ENCODE results near the gene LGR4.
"Not testable (repeated sequence)": the region's sequence is repeated elsewhere in the genome, so short reads cannot be mapped to it uniquely, and the experiment has no call there.

LGR4 gene

DNA sequence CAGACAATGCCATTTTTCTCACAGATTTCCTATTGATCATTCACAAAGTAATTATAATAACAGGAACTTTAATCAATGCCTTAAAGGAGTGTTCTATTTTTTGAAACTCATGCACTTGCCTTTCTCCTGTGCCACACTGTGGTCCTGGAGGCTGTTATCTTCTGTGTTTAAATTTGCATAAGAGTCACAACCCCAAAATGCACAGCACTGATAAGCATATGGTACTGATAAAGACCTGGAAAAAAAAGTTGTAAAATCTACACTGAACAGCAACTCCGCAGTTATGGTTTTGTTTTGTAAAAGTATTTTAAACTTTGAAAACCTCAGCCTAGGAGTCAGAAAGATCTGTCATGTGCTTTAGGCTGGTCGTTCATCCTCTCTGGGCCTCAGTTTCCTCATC lies 100.4 kb downstream of the LGR4 start:
- no peak for DNase-seq

GRCh38 chr11:27371489-27371888 lies 101.1 kb downstream of the LGR4 start:
- no peak for DNase-seq

GRCh38 chr11:27370374-27370773 lies 102.2 kb downstream of the LGR4 start:
- DNase-seq, result no peak

DNA sequence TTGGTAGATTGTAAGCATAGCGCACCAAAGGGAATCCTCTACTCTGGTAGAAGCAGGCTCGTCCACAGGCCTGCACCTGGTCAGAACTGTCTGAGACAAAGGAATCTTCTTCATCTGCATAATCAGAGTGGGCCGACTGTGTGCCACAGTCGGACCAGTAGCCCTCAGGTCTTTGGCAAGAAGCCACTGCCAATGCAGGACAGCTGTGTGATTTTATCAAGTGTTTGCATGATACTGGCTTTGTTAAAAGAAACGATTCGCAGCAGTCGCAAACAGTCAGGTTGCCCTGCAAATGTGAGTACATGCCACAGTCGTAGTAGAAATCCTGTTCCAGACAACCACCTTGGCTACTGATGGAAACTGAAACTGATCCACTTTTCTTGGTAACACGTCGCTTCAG lies 104.7 kb downstream of the LGR4 start:
- no peak for DNase-seq

DNA sequence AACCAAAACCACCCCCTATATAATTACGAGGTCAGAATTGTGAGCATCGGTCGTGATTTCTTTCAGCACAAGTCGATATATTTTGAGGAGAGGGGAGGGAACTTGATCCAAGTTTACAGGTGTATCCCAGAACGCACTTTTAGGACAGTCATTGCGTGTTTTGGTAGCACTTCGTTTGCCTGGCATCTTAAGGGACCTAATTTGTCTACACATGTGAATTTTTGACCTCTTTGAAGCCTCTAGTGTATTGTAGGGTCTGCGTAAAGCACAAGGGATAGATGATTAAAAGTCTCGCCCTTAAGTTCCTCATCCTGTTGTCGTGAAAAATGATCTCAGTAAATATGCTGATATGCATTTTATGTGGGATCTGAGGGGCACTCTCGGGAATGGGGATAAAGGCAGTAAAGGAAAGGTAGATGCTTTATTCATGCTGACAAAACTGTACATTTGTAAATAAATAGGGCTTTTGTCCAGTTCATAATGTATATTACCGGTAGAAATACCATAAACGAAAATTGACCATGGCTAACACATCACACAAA lies 108.9 kb downstream of the LGR4 start:
- no peak for DNase-seq

- DNase-seq, result peak; percentile 91 to 96
These were observed 109.6 kb downstream of the LGR4 start, which contains the start of gene CCDC34 for GRCh38 chr11:27362749-27363575. TSS of gene CCDC34 (minus strand) at chr11:27363215. CDS start at chr11:27363194, 21 bp downstream.

DNA sequence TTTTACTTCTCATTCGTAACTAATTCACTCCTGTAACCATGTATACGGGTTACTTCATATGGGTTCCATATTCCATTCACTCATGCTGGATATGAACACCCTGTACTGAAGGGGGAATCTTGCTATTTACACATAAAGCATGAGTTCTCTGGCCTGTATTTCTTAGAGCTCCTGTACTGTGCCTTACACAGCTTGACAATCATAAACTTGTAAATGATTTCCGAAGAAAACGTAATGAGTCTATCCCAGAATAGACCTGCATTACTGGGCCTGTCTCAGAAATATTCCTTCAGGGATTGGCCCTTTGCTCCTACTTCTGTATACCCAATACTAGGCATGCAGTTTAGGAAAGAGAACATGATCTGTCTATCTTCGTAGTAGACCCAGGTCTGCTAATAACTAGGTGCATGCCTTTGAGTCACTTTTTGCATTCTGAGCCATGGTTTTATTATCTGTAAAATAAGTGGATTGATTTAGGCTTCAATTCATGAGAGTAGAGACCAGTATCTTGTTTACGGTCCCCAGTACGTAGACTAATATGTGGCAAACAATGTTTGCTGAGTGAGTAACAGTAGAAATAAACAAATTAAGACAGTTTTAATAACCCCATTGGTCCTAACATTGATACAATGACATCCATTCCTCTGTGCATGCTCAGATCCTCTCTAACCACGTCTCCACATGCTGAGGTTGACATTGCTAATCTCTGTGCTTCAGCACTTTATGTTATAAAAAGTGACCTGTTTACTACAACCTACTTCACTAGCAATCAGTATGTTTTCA lies 110.8 kb downstream of the LGR4 start:
- no peak for DNase-seq

GRCh38 chr11:27358296-27358695 lies 114.3 kb downstream of the LGR4 start:
- DNase-seq, result peak; percentile 15 to 75

DNA sequence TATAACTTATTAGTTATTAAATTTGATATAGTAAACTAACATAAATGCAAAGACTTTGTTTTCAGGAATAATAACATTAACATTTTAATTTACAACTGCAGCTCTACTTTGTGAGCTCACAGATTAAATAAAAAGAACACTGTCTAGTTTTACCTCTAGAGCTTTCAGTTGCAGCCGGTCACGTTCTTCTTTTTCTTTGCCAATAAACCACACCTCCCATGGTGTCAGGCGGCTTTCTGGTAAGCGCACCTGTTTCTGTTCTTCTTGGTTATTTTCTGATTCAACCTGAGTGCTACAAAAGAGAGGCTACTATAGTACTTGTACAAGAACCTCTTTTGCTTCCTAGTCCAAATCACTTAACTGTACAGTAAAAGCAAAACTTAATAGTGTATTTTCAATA lies 115.3 kb downstream of the LGR4 start:
- no peak for DNase-seq

DNA sequence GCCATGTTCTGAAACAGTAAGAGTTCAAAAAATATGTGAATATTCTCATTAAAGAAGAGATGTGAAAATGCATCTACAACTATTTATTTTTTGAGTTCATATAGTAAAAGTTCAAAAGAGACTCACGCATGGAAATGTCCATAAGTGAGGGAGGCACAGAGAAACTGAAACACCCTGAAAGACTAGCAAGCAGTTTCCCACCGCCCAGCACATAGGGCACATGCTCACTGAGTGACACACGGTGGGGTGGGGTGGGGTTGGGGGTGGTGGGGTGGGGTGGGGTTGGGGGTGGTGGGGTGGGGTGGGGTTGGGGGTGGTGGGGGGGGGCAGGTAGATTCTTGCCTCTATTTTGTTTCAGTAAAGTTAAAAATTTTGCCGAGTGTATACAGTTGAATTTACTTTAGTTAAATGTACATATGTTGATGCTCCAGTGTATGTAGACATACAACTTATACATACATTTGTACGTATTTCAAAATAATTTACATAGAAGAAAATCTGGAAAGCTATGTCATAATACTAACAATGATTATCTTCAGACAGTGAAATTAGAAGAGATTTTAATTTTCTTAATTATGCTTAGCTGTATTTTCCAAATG lies 115.9 kb downstream of the LGR4 start:
- no peak for DNase-seq

DNA sequence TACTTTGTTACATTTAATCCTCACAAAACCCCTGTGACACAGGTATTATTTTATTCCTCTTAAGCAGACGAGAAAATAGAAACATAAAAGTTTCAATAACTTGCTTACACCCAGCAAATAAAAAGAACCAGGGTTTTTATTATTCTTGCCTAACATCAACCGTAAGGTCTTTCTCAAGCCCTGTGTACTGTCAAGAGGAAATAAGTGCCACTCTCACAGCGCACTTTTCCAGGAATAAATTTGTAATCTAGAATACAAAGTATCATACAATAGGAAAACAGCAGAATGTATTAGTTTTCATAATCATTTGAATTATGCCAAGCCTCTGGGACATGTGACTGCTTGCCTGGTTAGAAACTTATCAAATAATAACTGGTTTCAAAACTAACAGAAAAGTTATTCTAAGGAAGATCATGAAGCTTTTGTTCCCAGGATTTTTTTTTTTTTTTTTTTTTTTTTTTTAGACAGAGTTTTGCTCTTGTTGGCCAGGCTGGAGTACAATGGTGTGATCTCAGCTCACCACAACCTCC lies 117.0 kb downstream of the LGR4 start:
- peak in 1 of 2 donors; percentile 50 for DNase-seq

- DNase-seq, result no peak
These were observed 118.1 kb downstream of the LGR4 start for GRCh38 chr11:27354359-27354965.

DNA sequence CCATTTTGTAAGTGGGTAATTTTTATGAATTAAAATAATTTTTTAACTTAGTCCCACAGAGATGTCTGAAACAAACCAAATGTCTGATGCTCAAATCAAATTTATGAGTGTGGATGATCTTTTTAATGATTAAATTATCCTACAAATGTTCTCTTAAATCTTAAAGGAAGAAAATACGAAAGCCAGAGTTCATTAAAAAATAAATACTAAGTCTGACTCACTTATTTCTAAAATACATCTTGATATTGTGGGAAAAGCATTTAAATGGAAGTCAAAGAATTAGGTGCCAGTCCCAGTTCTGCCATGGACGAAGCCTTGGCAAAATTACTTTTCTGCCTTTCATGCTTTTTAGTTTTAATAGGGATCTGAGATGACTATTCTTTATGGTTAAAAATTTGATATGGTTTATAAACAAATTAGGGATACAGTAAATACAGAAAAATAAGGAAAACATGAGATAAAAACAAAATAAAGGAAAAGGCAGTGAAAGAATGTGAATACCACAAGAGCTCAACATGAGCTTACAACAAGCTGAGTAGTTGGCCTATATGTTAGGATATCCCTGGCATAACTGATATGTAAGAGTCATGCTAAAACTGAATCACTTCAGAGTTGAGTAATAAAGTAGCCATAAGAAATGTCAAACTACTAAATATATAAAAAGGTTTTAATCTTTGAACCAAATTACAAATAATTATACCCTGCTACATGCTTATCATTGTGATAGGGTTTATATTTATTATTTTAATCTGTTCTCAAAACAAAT lies 118.8 kb downstream of the LGR4 start:
- DNase-seq, result no peak

- DNase-seq, result no peak
These were observed 119.8 kb downstream of the LGR4 start for GRCh38 chr11:27352781-27353180.

- DNase-seq, result no peak
These were observed 122.1 kb downstream of the LGR4 start for GRCh38 chr11:27350511-27350910.

GRCh38 chr11:27349919-27350318 lies 122.7 kb downstream of the LGR4 start:
- no peak for DNase-seq

- no peak for DNase-seq
These were observed 124.2 kb downstream of the LGR4 start for GRCh38 chr11:27348340-27348873.

DNA sequence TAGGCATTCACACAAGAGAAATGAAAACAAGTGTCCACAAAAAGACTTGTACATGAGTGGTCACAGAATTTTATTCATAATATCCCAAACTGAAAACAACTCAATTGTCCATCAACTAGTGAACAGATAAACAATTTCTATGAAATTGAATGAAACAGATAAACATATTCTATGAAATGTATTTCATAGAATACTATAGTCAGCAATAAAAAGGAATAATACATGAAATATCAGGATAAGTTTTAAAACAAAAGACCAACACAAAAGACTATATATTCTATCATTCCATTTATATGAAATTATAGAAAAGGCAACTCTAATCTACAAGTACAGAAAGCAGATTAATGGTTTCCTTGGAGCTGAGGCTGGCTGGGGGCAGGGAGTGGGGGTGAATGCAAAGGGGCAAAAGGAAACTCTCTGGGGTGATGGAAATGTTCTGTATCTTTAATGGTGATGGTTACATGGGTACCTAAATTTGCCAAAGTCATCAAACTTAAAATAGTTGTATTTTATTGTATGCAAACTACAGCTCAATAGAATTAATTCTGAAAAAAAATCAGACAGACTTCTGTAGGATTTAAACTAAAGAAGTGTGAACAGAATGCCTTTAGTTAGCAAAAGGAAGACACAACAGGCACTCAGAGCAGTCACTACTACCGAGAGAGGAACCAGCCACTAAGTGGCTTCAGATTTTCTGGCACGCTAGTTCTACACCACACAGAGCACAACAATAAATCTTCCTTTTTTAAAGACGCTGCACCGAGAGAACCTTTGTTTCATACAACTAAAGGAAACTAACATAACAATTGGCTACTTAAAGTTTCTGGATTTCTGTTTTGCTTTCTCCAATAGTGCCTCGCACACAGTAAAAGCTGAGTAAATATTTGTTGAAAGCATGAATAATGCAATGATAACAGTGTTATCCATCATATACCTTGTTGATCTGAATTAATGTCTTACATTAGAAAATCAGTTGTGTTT lies 124.9 kb downstream of the LGR4 start:
- DNase-seq, result no peak

DNA sequence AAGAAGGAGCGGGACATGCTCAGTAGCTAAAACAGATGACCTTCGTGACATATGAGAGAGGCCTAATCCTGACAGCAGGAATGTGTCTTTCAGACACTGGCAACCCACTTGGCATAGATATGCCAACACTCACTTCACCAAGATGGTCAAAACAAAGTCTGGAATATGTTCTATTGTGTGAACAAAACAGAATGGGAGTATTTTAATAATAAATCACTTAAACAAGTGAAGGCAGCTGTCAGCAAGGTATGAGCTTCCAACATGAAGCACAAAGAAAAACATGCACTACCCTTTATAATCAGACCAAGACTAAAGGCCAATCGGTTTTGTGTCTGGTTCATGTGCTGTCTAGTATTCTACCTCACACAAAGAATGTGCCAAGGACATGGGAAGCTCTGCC lies 132.6 kb downstream of the LGR4 start:
- no peak for DNase-seq

DNA sequence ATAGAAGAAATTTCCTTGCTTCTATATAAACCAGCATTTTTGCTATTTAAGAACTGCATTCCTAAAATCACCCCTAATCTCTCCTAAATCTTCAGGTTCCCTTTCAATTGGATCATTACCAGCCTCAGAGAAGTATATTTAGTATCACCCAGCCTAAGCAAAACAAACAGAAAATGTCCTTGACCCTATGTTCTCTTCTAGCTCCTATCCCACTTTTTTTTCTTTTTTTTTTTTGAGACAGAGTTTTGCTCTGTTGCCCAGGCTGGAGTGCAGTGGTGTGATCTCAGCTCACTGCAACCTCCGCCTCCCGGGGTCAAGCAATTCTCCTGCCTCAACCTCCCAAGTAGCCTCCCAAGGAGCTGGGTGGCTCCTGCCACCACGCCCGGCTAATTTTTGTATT lies 137.8 kb downstream of the LGR4 start:
- DNase-seq, result not testable (repeated sequence)
